Suprapubic skin (tissue), 4 donors: ENCODE measurements around the gene PDHB. TPM values are rescaled to one million over a fixed set of nuclear protein-coding genes. Genes with fewer than 3 reads are reported as not detected.
A peak's percentile ranks its signal among the peaks of the same experiment; 100 is the strongest.

ENCODE experiments used
- DNase-seq, 2 donors: peaks; one replicate each; pipeline ENCODE4 v3.0.0-alpha.2; 2019; ENCODE audit warnings: low spot score in 2 of 2
- H3K27ac ChIP-seq: fragments of 200-600 bp; sonication (generic); one replicate; pipeline ENCODE4 v1.5.1; 2019
- H3K27me3 ChIP-seq: fragments of 200-600 bp; sonication (generic); one replicate; pipeline ENCODE4 v1.5.1; 2019
- H3K36me3 ChIP-seq: fragments of 200-600 bp; sonication (generic); one replicate; pipeline ENCODE4 v1.5.1; 2019
- H3K4me1 ChIP-seq: fragments of 200-600 bp; sonication (generic); one replicate; pipeline ENCODE4 v1.5.1; 2019
- H3K4me3 ChIP-seq: fragments of 200-600 bp; sonication (generic); one replicate; pipeline ENCODE4 v1.5.1; 2019; ENCODE audit warnings: mild to moderate bottlenecking
- H3K9me3 ChIP-seq: fragments of 200-600 bp; sonication (generic); one replicate; pipeline ENCODE4 v1.5.1; 2019
- CTCF ChIP-seq, 2 donors: fragments of 200-600 bp in 1 of 2; fragments of 450-650 bp in 1 of 2; sonication (generic) in 1 of 2; IDR thresholded peaks; one replicate each; pipeline ENCODE4 v1.5.1; 2016 to 2019; ENCODE audit warnings: antibody characterized with exemption in 2 of 2, mild to moderate bottlenecking in 1 of 2, moderate library complexity in 1 of 2
- EP300 ChIP-seq: sonication (generic); formaldehyde crosslinking; IDR thresholded peaks from one replicate; pipeline ENCODE4 v1.6.1; 2017; ENCODE audit warnings: antibody characterized with exemption
- POLR2A ChIP-seq, 2 donors: fragments of 450-650 bp; IDR thresholded peaks; one replicate each; pipeline ENCODE4 v1.6.1; 2017; ENCODE audit warnings: antibody characterized with exemption in 2 of 2, mild to moderate bottlenecking in 2 of 2, moderate library complexity in 2 of 2
- POLR2AphosphoS5 ChIP-seq, 3 donors: sonication (generic); formaldehyde crosslinking; IDR thresholded peaks; one replicate each; pipeline ENCODE4 v1.6.1; 2017; ENCODE audit warnings: antibody characterized with exemption in 3 of 3
- WGBS: methylation state at CpG from one replicate; pipeline ENCODE4 v1.1.5; 2018; 5-methylcytosine and 5-hydroxymethylcytosine counted together
- total RNA-seq, 4 donors: library from RNA; depleted of rRNA; stranded (reverse); fragments of >200 nt; gene quantifications; one replicate each; pipeline ENCODE4 v1.1.0, GENCODE V29; 2016

PDHB gene
- total RNA-seq, 4 donors from 2014 or later = 49.9 to 89.8 (median 78.0) TPM

- WGBS = 90% methylated on average over 4 of the region's 4 CpGs
- Histone ChIP-seq H3K27me3 (no peaks in the 10 kb centered on the region), H3K4me3 (no peak overlapping the region), H3K4me1 (peaks cover 28% of the 10 kb centered on the region), H3K9me3 (no peaks in the 10 kb centered on the region), H3K36me3 (no peaks in the 10 kb centered on the region), H3K27ac (no peak overlapping the region)
- TF ChIP-seq CTCF (IDR thresholded peaks at IDR 0.05) = no peak
- TF ChIP-seq POLR2AphosphoS5 (IDR thresholded peaks at IDR 0.05) = no peak
- TF ChIP-seq EP300 = no peak
- TF ChIP-seq POLR2A (IDR thresholded peaks at IDR 0.05) = no peak
- no peak for DNase-seq
Observed at GRCh38 chr3:58466899-58467563, 33.4 kb upstream of the PDHB start.

GRCh38 chr3:58464866-58465265, 31.2 kb upstream of the PDHB start:
- DNase-seq = no peak
- H3K36me3 ChIP-seq = no peaks in the 10 kb centered on the region
- 64% methylated on average over 3 of the region's 3 CpGs for WGBS

GRCh38 chr3:58463942-58464271, 30.3 kb upstream of the PDHB start:
- DNase-seq = no peak
- H3K4me1 ChIP-seq = peaks cover 11% of the 10 kb centered on the region
- WGBS = 32% methylated on average over 5 of the region's 5 CpGs
- H3K36me3 ChIP-seq = no peaks in the 10 kb centered on the region
- no peaks in the 10 kb centered on the region for H3K9me3 ChIP-seq
- H3K4me3 ChIP-seq = no peak overlapping the region
- H3K27me3 ChIP-seq = no peaks in the 10 kb centered on the region
- TF ChIP-seq CTCF (IDR thresholded peaks at IDR 0.05) (no peak), POLR2A (IDR thresholded peaks at IDR 0.05) (no peak)
- no peak overlapping the region for H3K27ac ChIP-seq

More at GRCh38 chr3:58464866-58465265, 31.2 kb upstream of the PDHB start:
- H3K9me3 ChIP-seq = no peaks in the 10 kb centered on the region
- H3K27ac ChIP-seq = no peak overlapping the region
- no peaks in the 10 kb centered on the region for H3K27me3 ChIP-seq
- H3K4me1 ChIP-seq = peaks cover 11% of the 10 kb centered on the region
- TF ChIP-seq CTCF (IDR thresholded peaks at IDR 0.05) (no peak), POLR2A (IDR thresholded peaks at IDR 0.05) (no peak), EP300 (no peak), POLR2AphosphoS5 (IDR thresholded peaks at IDR 0.05) (no peak)
- no peak overlapping the region for H3K4me3 ChIP-seq

DNA sequence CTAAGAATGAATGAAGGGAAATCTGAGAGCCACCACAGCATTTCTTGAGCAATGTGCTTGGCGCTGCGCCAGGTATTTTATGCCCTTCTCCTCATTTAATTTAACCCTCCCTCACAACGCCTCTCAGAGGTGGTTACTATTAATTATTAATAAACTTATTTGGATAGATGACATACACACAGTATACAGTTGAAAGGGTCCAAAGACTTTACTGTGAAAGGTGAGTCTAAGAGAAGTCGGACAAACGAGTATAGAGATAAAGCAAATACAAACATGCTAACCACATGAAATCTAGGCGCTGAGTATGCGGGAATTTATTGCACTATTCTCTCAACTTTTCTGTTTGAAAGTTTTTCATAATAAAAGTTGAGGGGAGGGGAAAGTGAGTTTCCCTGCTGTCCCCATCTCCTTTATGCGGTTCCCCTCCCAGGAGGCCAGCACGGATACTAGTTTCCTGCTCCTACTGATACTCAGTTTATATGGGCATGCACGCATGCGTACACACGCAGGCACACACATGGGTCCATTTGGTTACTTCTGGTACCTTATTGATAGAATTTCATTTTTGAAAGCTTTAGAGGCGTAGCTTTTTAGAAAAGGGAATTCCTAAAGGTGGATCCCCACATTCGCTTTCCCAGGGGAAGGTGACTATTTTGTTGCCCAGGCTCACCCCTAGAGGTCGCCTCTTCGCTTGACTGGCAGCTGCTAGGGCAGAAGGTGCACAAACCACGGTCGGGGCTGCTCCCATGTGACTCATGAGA, 29.7 kb upstream of the PDHB start:
- Histone ChIP-seq H3K27me3 (no peaks in the 10 kb centered on the region), H3K27ac (no peak overlapping the region), H3K4me3 (peak overlapping the region; percentile 20), H3K9me3 (no peaks in the 10 kb centered on the region), H3K36me3 (no peaks in the 10 kb centered on the region), H3K4me1 (peaks cover 11% of the 10 kb centered on the region)
- peak; percentile 78 to 86 for DNase-seq
- TF ChIP-seq CTCF (IDR thresholded peaks at IDR 0.05) (peak; percentile 53 to 81), POLR2A (IDR thresholded peaks at IDR 0.05) (no peak), EP300 (no peak)
- WGBS = 17% methylated on average over 18 of the region's 18 CpGs

DNA sequence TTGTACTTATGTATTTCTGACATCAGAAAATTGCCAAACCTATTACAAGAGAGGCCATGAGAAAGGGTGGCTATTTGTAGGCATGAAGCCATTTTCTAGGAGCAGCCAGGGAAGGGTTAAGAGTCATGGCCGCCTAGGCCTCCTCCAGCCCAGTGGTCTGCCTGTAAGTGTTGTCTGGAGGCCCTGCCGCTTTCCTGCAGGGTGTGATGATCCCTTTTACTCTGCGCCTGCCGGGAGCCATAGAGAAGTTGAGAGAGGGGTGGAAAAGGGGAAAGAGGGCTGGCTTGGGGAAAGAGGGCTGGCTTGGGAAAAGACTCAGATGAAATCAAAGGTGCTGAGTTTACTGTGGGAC, 29.2 kb upstream of the PDHB start:
- Histone ChIP-seq H3K27ac (no peak overlapping the region), H3K36me3 (no peaks in the 10 kb centered on the region), H3K27me3 (no peaks in the 10 kb centered on the region), H3K4me1 (peaks cover 11% of the 10 kb centered on the region), H3K4me3 (no peak overlapping the region), H3K9me3 (no peaks in the 10 kb centered on the region)
- 67% methylated on average over 4 of the region's 4 CpGs for WGBS
- DNase-seq = no peak
- TF ChIP-seq POLR2AphosphoS5 (IDR thresholded peaks at IDR 0.05) = no peak
- no peak for TF ChIP-seq EP300
- no peak for TF ChIP-seq POLR2A (IDR thresholded peaks at IDR 0.05)
- no peak for TF ChIP-seq CTCF (IDR thresholded peaks at IDR 0.05)
